AG09309 (cell line): ENCODE results near the gene ZNF135.
A peak's percentile ranks its signal among the peaks of the same experiment; 100 is the strongest.

Experiments
- DNase-seq: peaks from one replicate; pipeline ENCODE4 v3.0.0-alpha.2; 2010; ENCODE audit warnings: low read depth
- H3K4me3 ChIP-seq: 2 replicates; pipeline ENCODE4 v1.5.1; 2011; ENCODE audit warnings: mild to moderate bottlenecking, low read depth, low read length, moderate library complexity; ENCODE audit not compliant: control insufficient read depth
- CTCF ChIP-seq: IDR thresholded peaks from 2 replicates; pipeline ENCODE4 v1.5.1; 2011; ENCODE audit warnings: mild to moderate bottlenecking, low read depth, low read length, inconsistent platforms; ENCODE audit not compliant: insufficient read depth, control insufficient read depth; ENCODE audit errors: missing control alignments

Gene ZNF135

GRCh38 chr19:58059003-58059670, at the start of gene ZNF135:
Gene ZNF135 (plus strand): TSS chr19:58059282. CDS start chr19:58060003, 721 bp downstream.
- H3K4me3 ChIP-seq: peak within 1 kb of the TSS; percentile 56
- peak; percentile 23 for DNase-seq
- TF ChIP-seq CTCF: no peak

- no peak for TF ChIP-seq CTCF
- DNase-seq: no peak
Observed at GRCh38 chr19:58009301-58009665, 49.8 kb upstream of the ZNF135 start.

GRCh38 chr19:58009666-58010301, 49.3 kb upstream of the ZNF135 start:
- H3K4me3 ChIP-seq: peak overlapping the region; percentile 20
- no peak for DNase-seq
- no peak for TF ChIP-seq CTCF

More at GRCh38 chr19:58009301-58009665, 49.8 kb upstream of the ZNF135 start:
- no peak overlapping the region for H3K4me3 ChIP-seq

DNA sequence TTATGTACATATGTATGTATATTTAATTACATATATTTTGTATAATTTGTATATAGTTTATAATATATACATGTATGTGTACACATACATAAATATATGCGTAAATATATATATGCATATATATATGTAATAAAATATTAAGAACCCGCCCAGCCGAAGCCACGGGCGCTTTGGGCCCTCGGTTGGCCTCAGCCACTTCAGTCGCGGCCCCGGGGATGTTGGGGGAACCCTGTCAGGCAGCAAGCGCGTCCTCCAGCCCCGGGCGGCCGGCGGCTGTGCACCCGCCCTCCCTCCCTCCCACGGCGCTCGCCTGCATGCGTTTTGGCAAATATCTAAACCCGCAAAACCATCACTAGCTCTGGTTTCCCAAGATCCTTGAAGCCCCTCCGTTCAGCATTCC, 48.6 kb upstream of the ZNF135 start:
- no peak for DNase-seq
- no peak for TF ChIP-seq CTCF
- H3K4me3 ChIP-seq: no peak overlapping the region

DNA sequence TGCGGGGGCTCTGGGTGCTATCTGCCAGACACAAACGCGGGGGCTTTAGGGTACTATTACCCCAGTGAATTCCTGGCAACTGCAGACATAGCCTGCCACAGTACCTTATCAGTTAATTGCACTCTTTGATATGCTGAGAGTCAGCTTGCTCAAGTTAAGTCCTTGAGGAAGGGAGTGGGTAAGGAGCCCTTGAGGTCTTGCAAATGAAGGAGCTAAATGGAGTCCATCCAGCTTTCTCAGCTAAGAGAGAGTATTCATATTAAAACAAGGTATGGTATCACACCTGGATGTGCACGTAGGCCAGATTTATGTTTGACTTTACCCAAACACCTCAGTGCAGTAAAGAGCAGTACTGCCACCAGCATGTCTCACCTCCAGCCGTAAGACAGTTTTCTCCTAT, 44.9 kb upstream of the ZNF135 start:
- TF ChIP-seq CTCF: no peak
- no peak overlapping the region for H3K4me3 ChIP-seq
- no peak for DNase-seq

DNA sequence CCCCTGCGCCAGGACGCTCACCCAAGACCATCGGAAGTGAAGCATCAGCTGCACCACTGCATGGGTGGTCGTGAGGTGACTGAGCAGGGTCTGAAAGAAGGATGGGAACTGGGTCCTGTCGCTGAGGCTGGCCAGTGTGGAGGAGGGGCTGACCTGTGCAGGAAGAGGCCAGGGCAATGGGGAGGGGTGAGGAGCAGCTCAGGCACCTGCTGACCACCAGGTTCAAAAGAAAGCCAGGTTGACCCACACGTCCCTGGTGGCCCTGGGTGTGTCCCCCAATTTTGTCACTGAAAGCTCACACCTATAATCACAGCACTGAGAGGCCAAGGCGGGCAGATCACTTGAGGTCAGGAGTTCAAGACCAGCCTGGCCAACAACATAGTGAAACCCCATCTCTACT, 39.0 kb upstream of the ZNF135 start:
- H3K4me3 ChIP-seq: no peak overlapping the region
- no peak for TF ChIP-seq CTCF
- DNase-seq: no peak
